ENCODE data around the gene DYDC1. TPM values are rescaled to one million over a fixed set of nuclear protein-coding genes. Genes with fewer than 3 reads are reported as not detected.

The DYDC1 gene
- total RNA-seq, 4 donors from 2014 or later = not detected

DNA sequence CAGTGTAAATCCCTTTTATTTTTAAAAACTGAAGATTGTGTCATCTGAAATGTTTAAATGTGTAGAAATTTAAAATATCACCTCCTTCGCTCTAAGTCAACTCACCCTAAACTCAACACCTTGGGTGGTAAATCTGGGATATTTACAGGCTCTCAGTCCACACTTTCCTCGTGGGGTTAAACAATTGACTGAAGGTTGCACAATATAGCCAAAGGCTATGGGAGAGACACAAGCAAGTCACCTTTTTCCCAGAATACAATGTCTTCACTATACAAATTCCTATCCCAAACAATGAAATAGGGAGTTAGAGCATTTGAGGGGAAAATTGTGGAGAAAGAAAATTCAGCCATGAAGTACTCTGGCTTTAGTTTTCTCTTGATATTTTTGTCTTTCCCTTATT is 34.4 kb downstream of the DYDC1 start:
- Histone ChIP-seq H3K27ac (no peak overlapping the region), H3K4me3 (no peak overlapping the region), H3K36me3 (no peaks in the 10 kb centered on the region), H3K9me3 (no peaks in the 10 kb centered on the region), H3K4me1 (no peaks in the 10 kb centered on the region), H3K27me3 (peaks cover 0 to 13% (median 0%) of the 10 kb centered on the region in 4 donors)
- TF ChIP-seq, protein P1, sequence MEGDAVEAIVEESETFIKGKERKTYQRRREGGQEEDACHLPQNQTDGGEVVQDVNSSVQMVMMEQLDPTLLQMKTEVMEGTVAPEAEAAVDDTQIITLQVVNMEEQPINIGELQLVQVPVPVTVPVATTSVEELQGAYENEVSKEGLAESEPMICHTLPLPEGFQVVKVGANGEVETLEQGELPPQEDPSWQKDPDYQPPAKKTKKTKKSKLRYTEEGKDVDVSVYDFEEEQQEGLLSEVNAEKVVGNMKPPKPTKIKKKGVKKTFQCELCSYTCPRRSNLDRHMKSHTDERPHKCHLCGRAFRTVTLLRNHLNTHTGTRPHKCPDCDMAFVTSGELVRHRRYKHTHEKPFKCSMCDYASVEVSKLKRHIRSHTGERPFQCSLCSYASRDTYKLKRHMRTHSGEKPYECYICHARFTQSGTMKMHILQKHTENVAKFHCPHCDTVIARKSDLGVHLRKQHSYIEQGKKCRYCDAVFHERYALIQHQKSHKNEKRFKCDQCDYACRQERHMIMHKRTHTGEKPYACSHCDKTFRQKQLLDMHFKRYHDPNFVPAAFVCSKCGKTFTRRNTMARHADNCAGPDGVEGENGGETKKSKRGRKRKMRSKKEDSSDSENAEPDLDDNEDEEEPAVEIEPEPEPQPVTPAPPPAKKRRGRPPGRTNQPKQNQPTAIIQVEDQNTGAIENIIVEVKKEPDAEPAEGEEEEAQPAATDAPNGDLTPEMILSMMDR (IDR thresholded peaks at IDR 0.05) = no peak
- no peak for TF ChIP-seq POLR2A (IDR thresholded peaks at IDR 0.05)
- intact Hi-C loops (cut with DNase I) = no loop called here
- no peak for DNase-seq
- WGBS, 2 donors = 68 to 79% methylated on average over 2 of the region's 2 CpGs

DNA sequence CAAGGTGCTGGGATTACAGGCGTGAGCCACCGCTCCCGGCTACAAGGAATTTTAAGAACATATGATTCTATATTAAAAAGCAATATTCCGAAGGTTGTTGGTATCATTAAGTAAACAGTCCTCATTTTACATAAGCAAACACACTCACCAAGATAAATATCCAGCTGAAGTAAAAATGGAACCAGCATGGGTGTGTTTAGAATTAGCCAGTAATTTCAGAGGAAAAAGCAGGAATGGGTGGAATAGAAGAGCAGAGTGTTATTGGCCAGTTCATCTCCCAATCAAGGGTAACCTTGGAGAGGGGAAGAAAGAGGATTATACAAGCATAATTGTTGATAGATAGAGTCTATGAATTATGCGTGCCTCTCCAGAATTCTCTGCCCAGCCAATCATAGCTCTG is 35.4 kb downstream of the DYDC1 start:
- Histone ChIP-seq H3K9me3 (no peaks in the 10 kb centered on the region), H3K27me3 (peaks cover 0 to 13% (median 0%) of the 10 kb centered on the region in 4 donors), H3K27ac (no peak overlapping the region), H3K4me3 (no peak overlapping the region), H3K4me1 (no peaks in the 10 kb centered on the region), H3K36me3 (no peaks in the 10 kb centered on the region)
- no peak for DNase-seq
- intact Hi-C loops (cut with DNase I) = no loop called here
- no peak for TF ChIP-seq POLR2A (IDR thresholded peaks at IDR 0.05)
- TF ChIP-seq, protein P1 (IDR thresholded peaks at IDR 0.05) = no peak
- 82 to 92% methylated on average over 5 of the region's 5 CpGs for WGBS, 2 donors

DNA sequence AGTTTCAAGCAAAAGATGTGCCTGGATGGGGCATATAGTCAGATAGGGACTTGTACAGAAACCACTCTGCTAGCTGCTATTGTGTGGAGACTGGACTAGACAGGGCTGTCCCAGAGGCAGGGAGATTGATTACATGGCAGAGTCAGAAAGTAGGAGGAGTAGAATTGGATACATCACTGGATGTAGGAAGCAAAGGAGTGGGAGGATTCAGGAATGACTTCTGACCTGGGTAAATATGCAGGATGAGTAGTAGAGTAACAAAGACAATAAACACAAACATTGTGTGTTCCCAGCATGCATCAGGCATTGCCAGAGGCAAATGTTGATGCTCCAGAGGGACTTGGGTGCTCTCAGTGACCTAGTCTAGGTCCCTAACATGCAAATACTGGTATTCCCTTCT is 36.2 kb downstream of the DYDC1 start:
- intact Hi-C loops (cut with DNase I) = no loop called here
- Histone ChIP-seq H3K36me3 (no peaks in the 10 kb centered on the region), H3K27me3 (peaks cover 0 to 13% (median 0%) of the 10 kb centered on the region in 4 donors), H3K4me3 (no peak overlapping the region), H3K4me1 (no peaks in the 10 kb centered on the region), H3K27ac (no peak overlapping the region), H3K9me3 (no peaks in the 10 kb centered on the region)
- DNase-seq = no peak
- TF ChIP-seq POLR2A (IDR thresholded peaks at IDR 0.05) = no peak
- TF ChIP-seq, protein P1 (IDR thresholded peaks at IDR 0.05) = no peak

DNA sequence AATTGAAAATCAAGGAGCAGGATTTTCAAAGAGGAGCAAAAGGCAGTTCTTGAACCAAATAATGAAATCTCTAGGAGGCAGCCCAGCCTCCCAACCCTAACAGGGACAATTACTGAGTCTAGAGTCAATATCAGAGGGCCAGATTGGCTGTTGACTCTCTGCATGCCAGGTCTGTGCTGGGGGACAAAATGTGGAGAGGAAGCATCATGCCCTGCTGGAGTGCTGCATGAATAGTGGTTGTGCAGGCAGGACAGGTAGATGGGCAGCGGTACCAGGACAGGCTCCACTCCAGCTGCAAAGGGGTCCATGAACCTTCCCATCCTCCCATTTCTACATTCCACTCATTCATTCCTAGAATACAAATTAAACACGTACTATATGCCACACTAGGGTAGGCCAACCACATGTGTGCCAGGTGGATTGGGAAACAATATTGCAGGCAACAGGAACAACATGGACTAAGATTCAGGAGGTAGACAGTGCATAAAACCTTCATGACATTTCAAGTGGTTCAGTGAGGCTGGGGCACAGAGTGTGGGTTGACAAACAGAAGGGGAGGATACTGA is 36.7 kb downstream of the DYDC1 start:
- Histone ChIP-seq H3K4me1 (no peaks in the 10 kb centered on the region), H3K27me3 (peaks cover 0 to 13% (median 0%) of the 10 kb centered on the region in 4 donors), H3K9me3 (no peaks in the 10 kb centered on the region), H3K27ac (no peak overlapping the region), H3K4me3 (no peak overlapping the region), H3K36me3 (no peaks in the 10 kb centered on the region)
- WGBS, 2 donors = 83 to 94% methylated on average over 2 of the region's 2 CpGs
- TF ChIP-seq, protein P1 (IDR thresholded peaks at IDR 0.05) = no peak
- TF ChIP-seq POLR2A (IDR thresholded peaks at IDR 0.05) = no peak
- intact Hi-C loops (cut with DNase I) = no loop called here
- no peak for DNase-seq

DNA sequence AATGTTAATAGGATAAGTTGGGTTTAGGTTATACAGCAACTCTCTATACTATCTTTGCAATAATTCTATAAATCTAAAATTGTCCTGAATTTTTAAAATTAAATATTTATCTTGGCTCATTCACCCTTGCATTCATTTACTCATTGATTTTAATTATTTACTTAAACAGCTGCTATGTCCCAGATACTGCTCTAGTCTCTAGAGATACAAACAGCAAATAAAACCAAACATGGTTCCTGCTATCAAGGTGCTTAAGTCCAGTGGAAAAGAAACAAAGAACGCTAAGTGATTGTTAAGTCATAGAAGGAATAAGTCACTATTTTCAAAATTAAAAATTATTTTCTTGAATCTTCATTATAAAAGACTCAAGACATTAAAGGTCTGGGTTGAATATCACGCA is 37.2 kb downstream of the DYDC1 start:
- no peak for TF ChIP-seq POLR2A (IDR thresholded peaks at IDR 0.05)
- TF ChIP-seq, protein P1 (IDR thresholded peaks at IDR 0.05) = no peak
- Histone ChIP-seq H3K4me3 (no peak overlapping the region), H3K4me1 (no peaks in the 10 kb centered on the region), H3K27me3 (peaks cover 0 to 13% (median 0%) of the 10 kb centered on the region in 4 donors), H3K27ac (no peak overlapping the region), H3K36me3 (no peaks in the 10 kb centered on the region), H3K9me3 (no peaks in the 10 kb centered on the region)
- DNase-seq = no peak
- intact Hi-C loops (cut with DNase I) = no loop called here
- 80 to 82% methylated on average over 2 of the region's 2 CpGs for WGBS, 2 donors
